Astrocyte (in vitro differentiated cells and primary cell): ENCODE measurements around the gene SNAP47.

ENCODE experiments used
- CTCF ChIP-seq: IDR thresholded peaks from 2 replicates; pipeline ENCODE4 v1.5.1; 2011; ENCODE audit warnings: low read depth, mild to moderate bottlenecking, inconsistent platforms, low read length, moderate library complexity; ENCODE audit not compliant: insufficient read depth
- EZH2 ChIP-seq: IDR thresholded peaks from 2 replicates; pipeline ENCODE4 v1.6.1; 2012; ENCODE audit warnings: mild to moderate bottlenecking, low read length, inconsistent platforms; ENCODE audit not compliant: insufficient read depth

GRCh38 chr1:227790034-227790400 is 54.8 kb downstream of the SNAP47 start:
- no peak for TF ChIP-seq CTCF
- TF ChIP-seq EZH2, result no peak
